ENCODE data around the gene MUC15. TPM values are rescaled to one million over a fixed set of nuclear protein-coding genes. Genes with fewer than 3 reads are reported as not detected.

MUC15 gene
- total and polyA plus RNA-seq, 2 experiments from 2014 or later, result not detected

- TF ChIP-seq CTCF (conservative IDR thresholded peaks at IDR 0.05; ENCODE audit: low read depth in 2 of 2) (no peak), CREB1 (CRISPR knock-in tag; IDR thresholded peaks at IDR 0.05; ENCODE audit: low read depth) (no peak), NANOG (IDR thresholded peaks at IDR 0.05; ENCODE audit: borderline replicate concordance) (no peak)
Measured at GRCh38 chr11:26549176-26549575, 22.9 kb downstream of the MUC15 start (continued).

- no peaks in the 10 kb centered on the region for H3K27me3 ChIP-seq (ENCODE audit: insufficient read depth)
- DNase-seq (ENCODE audit: low spot score), result no peak
Measured at GRCh38 chr11:26541870-26542269, 30.2 kb downstream of the MUC15 start.

GRCh38 chr11:26539517-26539916, 32.5 kb downstream of the MUC15 start:
- Mint-ChIP-seq H3K27ac (no peak overlapping the region), H3K4me1 (no peaks in the 10 kb centered on the region), H3K36me3 (ENCODE audit: low read depth) (no peaks in the 10 kb centered on the region), H3K9me3 (peaks cover 3% of the 10 kb centered on the region; the same call in 1 of the 3 replicates), H3K27me3 (ENCODE audit: insufficient read depth, low read depth, poor library complexity) (peaks cover 4% of the 10 kb centered on the region), H3K4me3 (no peak overlapping the region)
- H3K9me2 ChIP-seq (ENCODE audit: insufficient read depth), result no peaks in the 10 kb centered on the region
- no peaks in the 10 kb centered on the region for H3K4me1 ChIP-seq (ENCODE audit: insufficient read depth)
- H3K79me2 ChIP-seq (replicated peaks; ENCODE audit: insufficient read depth), result no peaks in the 10 kb centered on the region
- no peak for ATAC-seq
- H4K20me1 ChIP-seq (replicated peaks; ENCODE audit: insufficient read depth), result no peaks in the 10 kb centered on the region
- H3K4me2 ChIP-seq, result no peak overlapping the region
- no peak overlapping the region for H2AFZ ChIP-seq
- H3K36me3 ChIP-seq (ENCODE audit: insufficient read depth), result no peaks in the 10 kb centered on the region
- H3K27me3 ChIP-seq (ENCODE audit: insufficient read depth), result no peaks in the 10 kb centered on the region
- H3K4me3 ChIP-seq, result no peak overlapping the region
- no peak overlapping the region for H3K27ac ChIP-seq (ENCODE audit: low read depth)
- no peaks in the 10 kb centered on the region for H3F3A ChIP-seq (replicated peaks; ENCODE audit: low read depth)
- DNase-seq (ENCODE audit: low spot score), result no peak
- TF ChIP-seq ETS1 (IDR thresholded peaks at IDR 0.05) (no peak), CREB1 (CRISPR knock-in tag; IDR thresholded peaks at IDR 0.05; ENCODE audit: low read depth) (no peak), REST (IDR thresholded peaks at IDR 0.05; ENCODE audit: unreplicated experiment) (no peak), JUNB (IDR thresholded peaks at IDR 0.05; ENCODE audit: unreplicated experiment) (no peak), CTCF (conservative IDR thresholded peaks at IDR 0.05; ENCODE audit: low read depth in 2 of 2) (no peak), ZNF331 (CRISPR knock-in tag; IDR thresholded peaks at IDR 0.05; ENCODE audit: low read depth) (no peak), STAT1 (IDR thresholded peaks at IDR 0.05; ENCODE audit: unreplicated experiment) (no peak), EZH2 (IDR thresholded peaks at IDR 0.05; ENCODE audit: low read depth, unreplicated experiment) (no peak), NANOG (IDR thresholded peaks at IDR 0.05; ENCODE audit: borderline replicate concordance) (no peak)

More at GRCh38 chr11:26541870-26542269, 30.2 kb downstream of the MUC15 start:
- Histone ChIP-seq H3K4me3 (no peak overlapping the region), H3K9me2 (ENCODE audit: insufficient read depth) (no peaks in the 10 kb centered on the region), H4K20me1 (replicated peaks; ENCODE audit: insufficient read depth) (no peaks in the 10 kb centered on the region), H3K27ac (ENCODE audit: low read depth) (no peak overlapping the region), H3F3A (replicated peaks; ENCODE audit: low read depth) (no peaks in the 10 kb centered on the region), H2AFZ (no peak overlapping the region), H3K4me1 (ENCODE audit: insufficient read depth) (no peaks in the 10 kb centered on the region), H3K36me3 (ENCODE audit: insufficient read depth) (no peaks in the 10 kb centered on the region), H3K79me2 (replicated peaks; ENCODE audit: insufficient read depth) (no peaks in the 10 kb centered on the region), H3K4me2 (no peak overlapping the region)
- Mint-ChIP-seq H3K4me1 (no peaks in the 10 kb centered on the region), H3K36me3 (ENCODE audit: low read depth) (no peaks in the 10 kb centered on the region), H3K27ac (no peak overlapping the region), H3K4me3 (no peak overlapping the region), H3K9me3 (peaks cover 3% of the 10 kb centered on the region; the same call in 1 of the 3 replicates), H3K27me3 (ENCODE audit: insufficient read depth, low read depth, poor library complexity) (peaks cover 2% of the 10 kb centered on the region)
- TF ChIP-seq EZH2 (IDR thresholded peaks at IDR 0.05; ENCODE audit: low read depth, unreplicated experiment), result no peak
- no peak for TF ChIP-seq CREB1 (CRISPR knock-in tag; IDR thresholded peaks at IDR 0.05; ENCODE audit: low read depth)
- no peak for TF ChIP-seq POLR2AphosphoS5 (IDR thresholded peaks at IDR 0.05; ENCODE audit: low read depth)
- TF ChIP-seq NANOG (IDR thresholded peaks at IDR 0.05; ENCODE audit: borderline replicate concordance), result no peak
- no peak for ATAC-seq

Measured in GM23338 (cell line).